Measurements from ENCODE around the gene PCNX1. TPM values are rescaled to one million over a fixed set of nuclear protein-coding genes. Genes with fewer than 3 reads are reported as not detected.

Gene PCNX1
- total RNA-seq, 1 donor from 2014 or later: 37.9 TPM

DNA sequence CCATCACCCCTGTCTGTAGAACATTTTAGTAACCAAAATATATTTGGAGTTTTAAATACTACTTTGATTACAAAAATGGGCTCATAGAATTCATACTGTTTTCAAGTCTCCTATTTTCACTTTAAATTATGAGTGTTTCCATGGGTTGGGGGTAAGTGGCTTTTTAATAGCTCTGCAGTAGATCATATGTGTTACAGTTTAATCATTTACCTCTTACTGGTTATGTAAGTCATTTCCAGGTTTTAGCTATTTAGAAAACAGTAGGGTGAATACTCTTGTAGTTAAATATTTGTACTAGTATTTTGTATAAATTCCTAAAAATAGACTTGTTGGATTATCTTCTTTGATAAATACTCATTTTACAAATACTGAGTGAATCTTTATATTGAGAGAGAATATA is 8.2 kb downstream of the PCNX1 start:
- H3K4me3 Mint-ChIP-seq: no peak overlapping the region
- H3K9me3 Mint-ChIP-seq: no peaks in the 10 kb centered on the region
- DNase-seq (ENCODE audit: extremely low spot score, unreplicated experiment): no peak
- peaks cover 13% of the 10 kb centered on the region for H3K36me3 Mint-ChIP-seq
- peaks cover 39% of the 10 kb centered on the region for H3K4me1 Mint-ChIP-seq (ENCODE audit: unreplicated experiment)
- TF ChIP-seq, protein P1, sequence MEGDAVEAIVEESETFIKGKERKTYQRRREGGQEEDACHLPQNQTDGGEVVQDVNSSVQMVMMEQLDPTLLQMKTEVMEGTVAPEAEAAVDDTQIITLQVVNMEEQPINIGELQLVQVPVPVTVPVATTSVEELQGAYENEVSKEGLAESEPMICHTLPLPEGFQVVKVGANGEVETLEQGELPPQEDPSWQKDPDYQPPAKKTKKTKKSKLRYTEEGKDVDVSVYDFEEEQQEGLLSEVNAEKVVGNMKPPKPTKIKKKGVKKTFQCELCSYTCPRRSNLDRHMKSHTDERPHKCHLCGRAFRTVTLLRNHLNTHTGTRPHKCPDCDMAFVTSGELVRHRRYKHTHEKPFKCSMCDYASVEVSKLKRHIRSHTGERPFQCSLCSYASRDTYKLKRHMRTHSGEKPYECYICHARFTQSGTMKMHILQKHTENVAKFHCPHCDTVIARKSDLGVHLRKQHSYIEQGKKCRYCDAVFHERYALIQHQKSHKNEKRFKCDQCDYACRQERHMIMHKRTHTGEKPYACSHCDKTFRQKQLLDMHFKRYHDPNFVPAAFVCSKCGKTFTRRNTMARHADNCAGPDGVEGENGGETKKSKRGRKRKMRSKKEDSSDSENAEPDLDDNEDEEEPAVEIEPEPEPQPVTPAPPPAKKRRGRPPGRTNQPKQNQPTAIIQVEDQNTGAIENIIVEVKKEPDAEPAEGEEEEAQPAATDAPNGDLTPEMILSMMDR (conservative IDR thresholded peaks at IDR 0.05): no peak
- no peaks in the 10 kb centered on the region for H3K27me3 Mint-ChIP-seq
- H3K27ac Mint-ChIP-seq: no peak overlapping the region

DNA sequence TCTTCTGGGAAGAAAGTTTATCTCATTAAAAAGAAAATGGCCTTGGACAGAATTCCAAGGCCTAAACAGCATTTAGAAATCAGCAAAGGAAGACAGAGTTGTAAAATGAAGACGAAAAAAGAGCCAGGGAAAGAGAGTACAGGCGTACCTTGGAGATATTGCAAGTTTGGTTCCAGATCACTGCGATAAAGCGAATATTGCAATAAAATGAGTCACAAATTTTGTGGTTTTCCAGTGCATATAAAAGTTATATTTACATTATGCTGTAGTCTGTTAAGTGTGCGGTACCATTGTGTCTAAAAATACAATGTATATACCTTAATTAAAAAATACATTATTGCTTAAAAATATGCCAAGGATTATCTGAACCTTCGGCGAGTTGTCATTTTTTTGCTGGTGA is 9.0 kb downstream of the PCNX1 start:
- H3K9me3 Mint-ChIP-seq: no peaks in the 10 kb centered on the region
- peaks cover 37% of the 10 kb centered on the region for H3K4me1 Mint-ChIP-seq (ENCODE audit: unreplicated experiment)
- no peak for DNase-seq (ENCODE audit: extremely low spot score, unreplicated experiment)
- no peak overlapping the region for H3K4me3 Mint-ChIP-seq
- H3K36me3 Mint-ChIP-seq: peaks cover 13% of the 10 kb centered on the region
- TF ChIP-seq, protein P1 (conservative IDR thresholded peaks at IDR 0.05): no peak
- no peaks in the 10 kb centered on the region for H3K27me3 Mint-ChIP-seq
- H3K27ac Mint-ChIP-seq: no peak overlapping the region

DNA sequence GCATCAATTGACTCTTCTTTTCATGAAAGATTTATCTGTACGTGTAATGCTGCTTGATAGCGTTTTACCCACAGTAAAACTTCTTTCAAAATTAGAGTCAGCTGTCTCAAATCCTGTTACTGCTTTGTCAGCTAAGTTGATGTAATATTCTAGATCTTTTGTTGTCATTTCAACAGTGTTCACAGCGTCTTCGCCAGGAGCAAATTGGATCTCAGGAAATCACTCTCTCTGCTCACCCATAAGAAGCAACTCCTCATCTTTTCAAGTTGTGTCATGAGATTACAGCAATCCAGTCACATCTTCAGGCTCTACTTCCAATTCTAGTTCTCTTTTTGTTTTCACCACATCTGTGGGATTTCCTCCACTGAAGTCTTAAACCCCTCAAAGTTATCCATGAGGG is 9.5 kb downstream of the PCNX1 start:
- Mint-ChIP-seq H3K27me3 (no peaks in the 10 kb centered on the region), H3K4me1 (ENCODE audit: unreplicated experiment) (peaks cover 33% of the 10 kb centered on the region), H3K9me3 (no peaks in the 10 kb centered on the region), H3K4me3 (no peak overlapping the region), H3K36me3 (peaks cover 13% of the 10 kb centered on the region), H3K27ac (no peak overlapping the region)
- no peak for DNase-seq (ENCODE audit: extremely low spot score, unreplicated experiment)
- TF ChIP-seq, protein P1 (conservative IDR thresholded peaks at IDR 0.05): no peak

DNA sequence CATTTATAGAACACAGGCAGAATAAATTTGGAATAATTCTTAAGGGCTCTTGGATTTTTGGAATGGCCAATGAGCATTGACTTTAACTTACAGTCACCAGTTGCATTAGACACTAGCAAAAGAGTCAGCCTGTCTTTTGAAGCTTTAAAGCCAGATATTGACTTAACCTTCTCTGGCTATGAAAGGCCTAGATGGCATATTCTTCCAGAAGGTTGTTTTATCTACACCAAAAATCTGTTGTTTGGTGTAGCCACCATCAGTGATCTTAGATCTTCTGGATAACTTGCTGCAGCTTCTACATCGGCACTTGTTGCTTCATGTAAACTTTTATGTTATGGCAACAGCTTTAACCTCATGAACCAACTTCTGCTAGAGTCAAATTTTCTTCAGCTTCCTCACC is 10.4 kb downstream of the PCNX1 start:
- H3K27me3 Mint-ChIP-seq: no peaks in the 10 kb centered on the region
- H3K36me3 Mint-ChIP-seq: peaks cover 13% of the 10 kb centered on the region
- no peak overlapping the region for H3K4me3 Mint-ChIP-seq
- no peak overlapping the region for H3K27ac Mint-ChIP-seq
- no peak for DNase-seq (ENCODE audit: extremely low spot score, unreplicated experiment)
- H3K4me1 Mint-ChIP-seq (ENCODE audit: unreplicated experiment): peaks cover 28% of the 10 kb centered on the region
- no peaks in the 10 kb centered on the region for H3K9me3 Mint-ChIP-seq
- TF ChIP-seq, protein P1 (conservative IDR thresholded peaks at IDR 0.05): no peak

DNA sequence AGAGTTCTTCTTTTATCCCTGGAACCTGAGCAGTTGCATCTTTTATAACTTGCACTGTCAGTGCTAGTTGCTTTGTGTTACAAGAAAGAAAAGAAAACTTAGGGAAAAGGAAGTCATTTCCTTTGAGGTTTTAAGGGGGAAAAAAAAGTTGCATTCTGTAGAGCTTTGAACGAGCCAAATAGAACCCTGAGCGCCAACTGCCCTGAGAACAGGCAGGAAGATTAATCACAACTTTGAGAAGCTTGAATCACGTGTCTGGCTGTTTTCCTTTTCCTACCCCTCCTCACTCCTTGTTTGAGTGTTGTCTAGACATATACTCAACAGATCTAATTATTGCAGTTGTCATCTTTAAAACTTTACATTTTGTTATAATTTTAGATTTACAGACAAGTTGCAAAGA is 12.5 kb downstream of the PCNX1 start:
- Mint-ChIP-seq H3K27me3 (no peaks in the 10 kb centered on the region), H3K36me3 (peaks cover 13% of the 10 kb centered on the region), H3K9me3 (no peaks in the 10 kb centered on the region), H3K4me1 (ENCODE audit: unreplicated experiment) (peaks cover 28% of the 10 kb centered on the region), H3K27ac (no peak overlapping the region), H3K4me3 (no peak overlapping the region)
- no peak for DNase-seq (ENCODE audit: extremely low spot score, unreplicated experiment)
- TF ChIP-seq, protein P1 (conservative IDR thresholded peaks at IDR 0.05): no peak

DNA sequence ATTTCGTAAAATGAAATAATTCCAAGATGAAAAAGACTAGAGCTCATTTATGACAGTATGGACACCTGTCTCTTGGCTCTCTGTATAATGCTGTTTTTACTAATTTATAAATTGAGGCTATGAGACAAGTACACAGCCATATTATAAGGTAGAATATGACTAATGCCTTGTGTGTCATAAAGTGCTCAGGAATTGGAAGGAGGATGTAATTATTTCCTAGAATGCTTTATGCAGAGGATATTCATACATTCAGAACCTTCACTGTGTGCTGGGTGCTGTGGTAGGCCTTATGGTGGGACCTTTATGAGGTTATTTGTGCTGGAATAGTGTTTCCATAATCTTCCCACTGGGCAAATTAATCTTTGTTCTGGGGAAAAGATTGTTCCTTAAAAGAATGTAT is 13.3 kb downstream of the PCNX1 start:
- no peak overlapping the region for H3K4me3 Mint-ChIP-seq

More for the DNA sequence above, 13.3 kb downstream of the PCNX1 start:
- H3K36me3 Mint-ChIP-seq: peaks cover 13% of the 10 kb centered on the region
- TF ChIP-seq, protein P1 (conservative IDR thresholded peaks at IDR 0.05): no peak
- no peaks in the 10 kb centered on the region for H3K27me3 Mint-ChIP-seq
- peaks cover 28% of the 10 kb centered on the region for H3K4me1 Mint-ChIP-seq (ENCODE audit: unreplicated experiment)
- DNase-seq (ENCODE audit: extremely low spot score, unreplicated experiment): no peak
- no peak overlapping the region for H3K27ac Mint-ChIP-seq
- no peaks in the 10 kb centered on the region for H3K9me3 Mint-ChIP-seq
